Mesothelial cell of epicardium (in vitro differentiated cells): ENCODE measurements around the gene DPP6. TPM values are rescaled to one million over a fixed set of nuclear protein-coding genes. Genes with fewer than 3 reads are reported as not detected.

ENCODE experiments used
- DNase-seq, 2 experiments: peaks; one replicate each; pipeline ENCODE4 v3.0.0; 2021; ENCODE audit warnings: low spot score in 2 of 2; ENCODE audit not compliant: unreplicated experiment in 2 of 2
- H3K27ac Mint-ChIP-seq: 2 replicates; pipeline ENCODE4 v1.8.0; 2021; ENCODE audit warnings: mixed read lengths
- H3K27me3 Mint-ChIP-seq: 2 replicates; pipeline ENCODE4 v1.8.0; 2021; ENCODE audit warnings: low read depth, mixed read lengths
- H3K36me3 Mint-ChIP-seq: 2 replicates; pipeline ENCODE4 v1.8.0; 2021; ENCODE audit warnings: mixed read lengths
- H3K4me1 Mint-ChIP-seq: 2 replicates; pipeline ENCODE4 v1.8.0; 2021; ENCODE audit warnings: mixed read lengths
- H3K4me3 Mint-ChIP-seq: 2 replicates; pipeline ENCODE4 v1.8.0; 2021; ENCODE audit warnings: mild to moderate bottlenecking, moderate library complexity, mixed read lengths
- H3K9me3 Mint-ChIP-seq: 2 replicates; pipeline ENCODE4 v1.8.0; 2021; ENCODE audit warnings: mixed read lengths
- total RNA-seq: library from RNA; stranded (reverse); gene quantifications from 3 replicates; pipeline ENCODE4 v1.2.1, GENCODE V29; 2021
- TF ChIP-seq, protein P1 (sequence below): fragments of 200-600 bp; sonication (generic); IDR thresholded peaks from one replicate; pipeline ENCODE4 v1.5.0; 2021; ENCODE audit warnings: antibody characterized with exemption; ENCODE audit not compliant: unreplicated experiment

Gene DPP6
- total RNA-seq, 1 donor from 2014 or later = 0.09 TPM

DNA sequence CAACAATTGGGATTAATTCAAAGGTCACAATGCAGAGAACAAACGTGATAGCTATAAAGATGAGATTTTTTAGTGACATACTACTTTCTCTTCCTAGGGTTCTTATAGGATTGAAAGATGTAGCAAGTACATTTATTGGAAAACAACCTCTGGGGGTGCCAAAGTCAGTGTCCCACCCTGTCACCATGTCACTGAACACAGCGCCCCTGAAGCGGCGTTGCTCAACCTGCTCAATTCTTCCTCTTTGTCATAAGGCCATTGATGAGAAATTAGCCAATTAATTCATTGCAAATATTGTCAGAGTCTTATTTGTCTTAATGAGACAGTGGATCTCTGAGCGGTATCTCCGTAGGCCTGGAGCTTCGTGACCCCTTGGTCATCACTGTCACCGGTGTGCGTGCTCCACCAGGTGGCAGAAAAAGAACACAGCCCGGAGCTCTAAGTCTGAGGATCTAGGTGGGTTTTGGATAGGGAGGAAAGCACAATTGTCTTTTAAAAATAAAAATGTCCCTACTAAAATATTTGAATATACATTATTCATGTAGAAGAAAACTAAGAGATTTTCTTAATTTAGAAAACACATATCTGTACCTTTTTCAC lies 588.2 kb downstream of the DPP6 start:
- H3K4me1 Mint-ChIP-seq = no peaks in the 10 kb centered on the region
- no peaks in the 10 kb centered on the region for H3K36me3 Mint-ChIP-seq
- H3K27ac Mint-ChIP-seq = no peak overlapping the region
- TF ChIP-seq, protein P1, sequence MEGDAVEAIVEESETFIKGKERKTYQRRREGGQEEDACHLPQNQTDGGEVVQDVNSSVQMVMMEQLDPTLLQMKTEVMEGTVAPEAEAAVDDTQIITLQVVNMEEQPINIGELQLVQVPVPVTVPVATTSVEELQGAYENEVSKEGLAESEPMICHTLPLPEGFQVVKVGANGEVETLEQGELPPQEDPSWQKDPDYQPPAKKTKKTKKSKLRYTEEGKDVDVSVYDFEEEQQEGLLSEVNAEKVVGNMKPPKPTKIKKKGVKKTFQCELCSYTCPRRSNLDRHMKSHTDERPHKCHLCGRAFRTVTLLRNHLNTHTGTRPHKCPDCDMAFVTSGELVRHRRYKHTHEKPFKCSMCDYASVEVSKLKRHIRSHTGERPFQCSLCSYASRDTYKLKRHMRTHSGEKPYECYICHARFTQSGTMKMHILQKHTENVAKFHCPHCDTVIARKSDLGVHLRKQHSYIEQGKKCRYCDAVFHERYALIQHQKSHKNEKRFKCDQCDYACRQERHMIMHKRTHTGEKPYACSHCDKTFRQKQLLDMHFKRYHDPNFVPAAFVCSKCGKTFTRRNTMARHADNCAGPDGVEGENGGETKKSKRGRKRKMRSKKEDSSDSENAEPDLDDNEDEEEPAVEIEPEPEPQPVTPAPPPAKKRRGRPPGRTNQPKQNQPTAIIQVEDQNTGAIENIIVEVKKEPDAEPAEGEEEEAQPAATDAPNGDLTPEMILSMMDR = no peak
- DNase-seq = no peak
- no peaks in the 10 kb centered on the region for H3K27me3 Mint-ChIP-seq
- H3K4me3 Mint-ChIP-seq = no peak overlapping the region
- peaks cover 6% of the 10 kb centered on the region for H3K9me3 Mint-ChIP-seq

DNA sequence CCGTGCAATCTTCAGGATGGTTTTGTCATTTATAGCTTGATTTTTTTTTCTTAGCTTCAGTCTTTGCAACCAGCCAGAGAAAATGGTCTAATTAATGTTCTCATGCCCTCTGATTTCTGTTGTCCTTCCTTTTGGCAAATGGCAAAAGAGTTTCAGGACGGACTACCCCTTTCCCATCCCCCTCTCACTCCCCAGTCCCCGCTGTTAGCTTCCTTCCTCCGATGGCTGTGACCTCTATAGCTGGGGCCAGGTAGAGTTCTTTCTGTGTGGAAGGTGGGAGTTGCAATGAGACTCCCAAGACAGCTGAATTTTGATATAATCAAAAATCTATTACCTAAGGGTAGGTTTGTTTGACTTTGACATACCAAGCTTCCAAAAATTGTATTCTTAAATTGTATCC lies 588.7 kb downstream of the DPP6 start:
- H3K27ac Mint-ChIP-seq = no peak overlapping the region
- no peaks in the 10 kb centered on the region for H3K27me3 Mint-ChIP-seq
- peaks cover 7% of the 10 kb centered on the region for H3K9me3 Mint-ChIP-seq

DNA sequence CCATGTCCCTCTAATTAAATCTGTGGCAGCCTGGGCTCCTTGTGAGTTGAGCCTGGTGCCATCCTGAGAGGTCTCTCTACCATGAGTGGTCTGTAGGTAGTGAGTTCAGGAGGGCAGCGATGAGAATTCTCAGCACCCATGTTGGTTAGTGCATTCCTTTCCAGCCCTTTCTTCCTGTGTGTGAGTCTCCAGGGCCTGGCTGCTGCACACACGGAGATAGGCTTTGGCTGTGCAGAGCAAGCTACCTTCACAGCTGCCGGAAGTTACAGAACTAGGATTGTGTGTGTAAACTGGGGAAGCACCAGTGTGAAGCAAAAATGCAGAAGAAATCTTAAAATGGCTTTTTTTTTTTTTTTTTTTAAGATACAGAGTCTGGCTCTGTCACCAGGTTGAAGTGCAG lies 592.2 kb downstream of the DPP6 start:
- Mint-ChIP-seq H3K9me3 (peaks cover 20% of the 10 kb centered on the region), H3K27me3 (no peaks in the 10 kb centered on the region), H3K4me3 (no peak overlapping the region), H3K4me1 (no peaks in the 10 kb centered on the region), H3K27ac (no peak overlapping the region), H3K36me3 (no peaks in the 10 kb centered on the region)
- no peak for DNase-seq
- TF ChIP-seq, protein P1 = no peak

More for the DNA sequence above, 588.7 kb downstream of the DPP6 start:
- no peak overlapping the region for H3K4me3 Mint-ChIP-seq
- DNase-seq = no peak
- H3K36me3 Mint-ChIP-seq = no peaks in the 10 kb centered on the region
- TF ChIP-seq, protein P1 = no peak
- H3K4me1 Mint-ChIP-seq = no peaks in the 10 kb centered on the region

DNA sequence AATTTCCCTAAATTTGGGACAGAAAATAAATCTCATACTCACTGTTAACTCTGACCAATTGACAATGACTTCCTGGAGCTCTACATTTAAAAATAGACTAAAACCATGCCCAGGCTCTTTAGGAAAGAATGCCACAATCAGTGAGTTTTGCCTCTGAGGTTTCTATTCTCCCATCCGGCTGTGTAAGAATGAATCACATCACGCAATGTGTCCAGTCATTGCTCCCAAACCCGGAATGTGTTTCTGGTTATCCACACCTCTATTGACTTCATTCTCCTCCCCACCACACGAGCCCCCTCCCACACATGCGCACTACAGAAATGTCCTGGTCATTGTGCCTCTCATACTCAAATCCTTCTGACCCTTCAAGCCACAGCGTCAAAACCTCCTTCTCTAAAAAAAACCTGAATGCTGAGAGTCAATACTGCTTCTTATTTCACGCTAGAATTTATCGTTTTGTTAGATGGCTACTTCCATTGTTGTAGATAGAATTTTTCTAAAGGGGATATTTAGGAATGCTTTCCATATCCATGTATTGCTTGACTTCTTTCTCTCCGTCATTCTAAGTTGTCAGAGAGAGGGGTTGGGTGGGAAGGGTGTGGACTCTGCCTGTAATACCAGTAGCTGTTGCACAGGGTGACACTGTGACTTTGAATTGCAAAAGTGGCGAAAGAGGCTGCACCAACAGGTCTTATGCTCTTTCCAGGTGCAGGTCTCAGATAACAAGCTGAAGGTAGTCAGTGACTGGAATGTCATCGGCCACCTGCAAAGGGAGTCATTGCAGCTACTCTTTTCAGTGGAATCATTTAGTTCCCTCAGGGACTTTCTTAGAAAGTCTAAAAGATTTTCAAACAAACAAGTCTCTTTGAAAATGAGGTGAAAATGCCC lies 594.2 kb downstream of the DPP6 start:
- Mint-ChIP-seq H3K4me3 (no peak overlapping the region), H3K36me3 (no peaks in the 10 kb centered on the region), H3K9me3 (peaks cover 34% of the 10 kb centered on the region), H3K27ac (no peak overlapping the region), H3K4me1 (no peaks in the 10 kb centered on the region), H3K27me3 (no peaks in the 10 kb centered on the region)
- DNase-seq = no peak
- TF ChIP-seq, protein P1 = no peak

DNA sequence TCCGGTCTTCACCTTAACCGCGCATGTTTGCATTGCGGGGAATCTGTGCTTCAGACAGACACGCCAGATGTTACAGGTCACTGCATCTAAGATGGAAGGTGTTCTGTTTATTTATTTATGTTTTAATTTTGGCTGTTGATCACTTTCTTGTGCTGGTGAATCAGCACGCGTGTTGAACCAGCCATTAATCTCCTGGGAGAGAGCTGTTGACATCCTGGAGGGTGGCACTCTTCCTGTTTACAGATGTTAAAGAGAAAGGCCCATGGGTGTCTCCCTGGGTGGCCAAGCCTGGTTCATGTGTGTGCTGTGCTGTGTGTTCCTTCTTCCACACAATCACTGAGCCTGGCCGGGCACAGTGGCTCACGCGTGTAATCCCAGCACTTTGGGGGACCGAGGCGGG lies 595.4 kb downstream of the DPP6 start:
- no peak overlapping the region for H3K27ac Mint-ChIP-seq
- no peak for DNase-seq

More for the DNA sequence above, 595.4 kb downstream of the DPP6 start:
- Mint-ChIP-seq H3K9me3 (peaks cover 39% of the 10 kb centered on the region), H3K4me1 (no peaks in the 10 kb centered on the region), H3K27me3 (no peaks in the 10 kb centered on the region), H3K36me3 (no peaks in the 10 kb centered on the region), H3K4me3 (no peak overlapping the region)
- TF ChIP-seq, protein P1 = no peak
